Head of caudate nucleus (tissue), 42 donors: Measurements from ENCODE around the gene HECW1.
A peak's percentile ranks its signal among the peaks of the same experiment; 100 is the strongest.

ENCODE experiments used
- DNase-seq, 42 donors: peaks; one replicate each; pipeline versions ENCODE4 v3.0.0 to v3.0.0-alpha.2; 2020 to 2021; ENCODE audit warnings: mixed read lengths in 7 of 42
- intact Hi-C: fragments of 100-400 bp; cut with DNase I; formaldehyde crosslinking; loops from one replicate; pipeline ENCODE4 v1.15.0; 2022

The HECW1 gene

DNA sequence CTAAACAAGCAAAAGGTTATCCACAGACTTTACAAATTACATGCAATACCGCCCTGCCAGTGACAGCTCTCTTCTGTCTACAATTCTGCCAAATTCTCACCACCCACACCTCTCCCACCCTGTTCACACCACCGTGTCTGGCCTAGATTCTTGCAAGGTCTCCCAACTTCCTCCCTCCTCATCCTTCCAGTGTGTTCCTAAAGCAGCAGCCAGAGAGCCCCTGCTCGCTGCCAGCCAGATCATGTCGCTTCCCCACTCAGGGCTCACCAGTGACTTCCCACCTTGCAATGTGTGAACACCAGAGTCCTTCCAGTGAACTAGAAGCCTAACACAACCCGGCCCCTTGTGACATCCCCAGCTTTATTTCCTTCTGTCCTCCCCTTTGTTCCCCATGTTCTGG lies 121.6 kb downstream of the HECW1 start:
- intact Hi-C loops = no loop called here

DNA sequence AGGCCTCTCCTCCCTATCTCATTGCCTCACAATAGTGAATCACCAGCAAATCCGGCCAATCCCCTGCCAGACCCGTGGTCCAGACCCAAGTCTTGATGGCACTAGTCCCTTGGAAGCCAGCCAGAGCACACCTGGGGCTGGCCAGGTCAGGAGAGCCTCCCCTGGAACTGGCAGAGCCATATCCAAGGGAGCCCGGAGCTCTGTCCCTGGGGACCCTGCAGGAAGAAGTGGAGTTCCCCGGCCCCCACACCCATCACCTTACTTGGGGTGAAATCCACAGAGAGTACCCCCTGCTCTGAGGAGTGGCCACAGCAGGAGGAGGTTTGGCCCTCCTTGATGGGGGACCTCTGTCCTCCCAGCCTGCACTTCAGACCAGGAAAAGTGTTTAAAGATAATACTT lies 122.5 kb downstream of the HECW1 start:
- intact Hi-C loops = no loop called here
- DNase-seq = no peak

More for the DNA sequence above, 121.6 kb downstream of the HECW1 start:
- DNase-seq = peak in 2 of 42 donors; percentile 16 to 21

DNA sequence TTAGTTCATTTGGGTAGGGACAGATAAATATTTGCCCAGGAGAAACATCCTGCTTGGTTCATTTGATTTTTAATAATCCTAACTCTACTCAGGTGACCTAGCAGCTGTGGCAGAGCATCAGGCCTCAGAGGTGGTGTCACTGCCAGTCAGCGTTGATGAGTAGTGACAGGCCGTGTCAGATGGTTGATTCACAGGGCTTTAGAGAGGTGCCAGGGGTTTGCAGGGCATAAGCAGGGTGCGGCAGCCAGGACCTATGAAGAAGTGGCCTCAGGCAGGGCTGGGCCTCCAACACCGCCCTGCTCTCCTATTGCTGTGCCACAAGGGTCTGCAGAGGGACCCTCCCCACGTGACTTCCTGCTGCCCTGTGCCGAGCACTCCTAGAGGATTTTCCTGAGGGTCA lies 128.1 kb downstream of the HECW1 start:
- DNase-seq = no peak
- intact Hi-C loops = no loop called here

DNA sequence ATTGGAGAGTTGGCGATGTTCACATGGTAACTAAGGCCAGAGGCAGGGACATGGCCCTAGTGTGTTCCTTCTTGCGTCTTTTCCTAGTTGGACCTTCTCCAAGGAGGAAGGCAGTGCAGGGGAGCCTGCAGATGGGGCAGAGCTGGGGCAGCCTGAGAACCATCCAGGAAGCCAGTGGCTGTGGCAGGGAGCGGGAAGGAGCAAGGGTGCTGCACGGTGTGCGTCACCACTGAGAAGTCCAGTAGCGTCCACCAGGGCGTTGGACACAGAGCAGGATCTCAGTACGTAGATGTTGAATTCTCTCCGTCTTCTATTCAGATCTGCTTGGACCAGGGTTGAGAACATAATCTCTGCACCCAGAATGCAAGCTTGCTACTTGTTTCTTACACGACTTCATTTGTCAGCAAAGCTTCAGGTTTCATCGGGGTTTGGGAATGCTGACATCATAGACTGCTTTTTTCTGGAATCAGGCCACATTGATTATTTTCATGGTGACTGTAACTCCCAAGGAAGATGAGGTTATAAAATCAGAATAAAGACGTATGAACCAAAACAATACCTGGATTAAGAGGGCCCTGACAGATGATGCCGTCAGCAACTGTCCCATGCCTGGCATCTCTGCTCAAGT lies 130.3 kb downstream of the HECW1 start:
- intact Hi-C loops = no loop called here
- DNase-seq = peak in 1 of 42 donors; percentile 13

DNA sequence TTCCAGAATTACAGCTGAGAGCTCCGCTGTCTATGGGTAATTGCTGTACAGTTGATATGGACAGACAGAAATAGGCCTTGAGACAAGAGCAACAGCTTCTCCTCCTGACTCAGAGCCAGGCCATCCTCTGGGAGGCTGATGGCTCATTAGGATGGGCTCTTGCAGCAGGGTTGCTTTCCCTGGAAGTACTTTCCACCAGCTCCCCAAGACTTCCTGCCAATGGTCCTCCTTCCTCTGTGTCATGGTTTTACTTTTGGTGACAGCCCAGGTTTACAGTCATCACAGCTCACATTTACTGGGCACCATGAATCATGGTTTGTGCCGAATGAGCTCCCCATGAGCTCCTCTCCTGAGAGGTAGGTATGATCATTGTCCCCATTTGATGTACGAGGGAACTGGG lies 131.8 kb downstream of the HECW1 start:
- intact Hi-C loops = no loop called here
- DNase-seq = peak in 1 of 42 donors; percentile 10

DNA sequence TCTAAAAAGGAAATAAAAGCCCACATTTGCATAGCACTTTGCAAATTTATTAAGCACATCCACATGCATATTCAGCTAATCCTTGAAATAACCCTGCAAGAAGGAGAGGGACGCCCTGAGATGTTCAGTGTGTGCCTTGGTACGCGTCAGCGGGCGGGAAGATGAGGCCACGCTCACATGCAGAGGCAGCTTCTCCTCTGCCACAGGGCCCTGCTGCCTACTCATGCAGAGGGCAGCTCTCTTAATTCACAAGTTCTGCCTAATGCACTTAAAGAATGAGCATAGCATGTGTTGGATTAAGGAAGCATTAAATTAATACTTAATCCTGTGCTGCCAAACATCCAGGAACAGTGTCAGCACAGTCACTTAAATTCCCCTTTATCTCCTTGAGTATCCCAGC lies 132.3 kb downstream of the HECW1 start:
- intact Hi-C loops = no loop called here
- peak in 39 of 42 donors; percentile 9 to 83 (median 58) for DNase-seq

DNA sequence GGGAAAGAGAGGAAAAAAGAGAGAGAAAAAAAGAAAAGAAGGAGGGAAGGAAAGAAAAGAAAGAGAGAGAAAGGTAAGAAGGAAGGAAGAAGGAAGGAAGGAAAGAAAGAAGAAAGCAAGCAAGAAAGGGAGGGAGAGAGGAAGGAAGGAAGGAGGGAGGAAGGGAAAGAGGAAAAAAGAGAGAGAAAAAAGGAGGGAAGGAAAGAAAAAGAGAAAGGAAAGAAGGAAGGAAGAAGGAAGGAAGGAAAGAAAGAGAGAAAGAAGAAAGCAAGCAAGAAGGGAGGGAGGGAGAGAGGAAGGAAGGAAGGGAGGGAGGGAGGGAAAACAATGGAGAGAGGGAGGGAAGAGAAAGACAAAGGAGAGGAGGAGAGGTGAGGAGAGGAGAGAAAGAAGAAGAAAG lies 135.3 kb downstream of the HECW1 start:
- intact Hi-C loops = no loop called here
- DNase-seq = no peak

DNA sequence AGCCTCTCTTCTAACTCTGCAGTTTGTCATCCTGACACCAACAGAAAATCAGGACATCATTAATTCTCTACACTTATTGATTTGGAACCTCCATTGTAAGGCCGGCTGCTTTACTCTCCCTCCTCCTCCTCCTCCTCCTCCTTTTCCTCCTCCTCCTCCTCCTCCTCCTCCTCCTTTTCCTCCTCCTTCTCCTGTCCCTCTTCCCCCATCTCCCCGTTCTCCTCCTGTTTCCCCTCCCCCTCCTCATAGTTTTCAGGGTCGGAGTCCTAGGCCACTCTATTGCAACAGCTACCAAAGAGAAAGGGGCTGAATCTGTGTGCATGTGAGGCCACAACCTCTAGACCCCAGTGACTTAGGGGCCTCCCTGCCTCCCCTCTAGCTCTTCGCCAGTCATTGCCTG lies 136.1 kb downstream of the HECW1 start:
- no peak for DNase-seq
- intact Hi-C loops = no loop called here

DNA sequence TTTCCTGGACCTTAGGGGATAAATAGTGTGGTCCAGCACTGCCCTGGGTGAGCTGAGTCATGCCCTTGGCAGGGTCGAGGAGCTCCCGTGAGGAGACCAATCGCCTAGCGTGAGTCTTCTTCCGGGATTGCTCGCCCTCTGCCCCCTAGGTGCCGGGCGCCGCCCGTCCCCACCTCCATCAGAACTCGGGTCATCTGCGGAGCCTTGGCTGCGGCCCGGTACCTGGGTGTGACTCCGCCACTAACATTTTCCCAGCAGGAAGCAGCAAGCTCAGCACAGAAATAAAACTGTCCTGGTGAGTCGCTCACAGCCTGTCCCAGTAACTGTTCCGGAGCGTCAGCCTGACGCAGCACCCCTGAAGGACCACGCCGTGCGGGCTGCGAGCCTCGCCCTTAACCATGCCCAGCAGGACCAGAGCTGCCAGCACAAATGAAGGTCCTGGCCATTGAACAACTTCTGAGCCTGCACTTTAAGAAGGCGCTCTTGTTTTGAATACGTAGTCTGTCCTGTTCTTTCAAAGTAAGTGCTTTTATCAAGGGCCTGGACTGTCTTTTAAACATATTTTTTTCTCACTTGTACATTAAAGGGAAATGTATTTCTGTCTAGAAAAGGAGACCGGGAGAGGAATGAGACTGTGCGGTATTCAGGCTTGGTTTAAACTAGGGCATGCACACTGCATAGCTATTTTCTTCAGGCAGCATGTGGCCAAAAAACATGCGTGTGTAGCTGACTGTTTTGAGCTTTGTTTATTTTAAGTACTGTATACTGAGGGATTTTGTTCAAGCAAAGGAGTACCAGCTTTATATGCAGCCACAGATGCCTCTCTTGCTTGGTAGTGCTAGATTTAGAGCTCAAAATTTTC lies 136.7 kb downstream of the HECW1 start:
- intact Hi-C loops = no loop called here
- peak in 3 of 42 donors; percentile 4 to 30 (median 17) for DNase-seq

DNA sequence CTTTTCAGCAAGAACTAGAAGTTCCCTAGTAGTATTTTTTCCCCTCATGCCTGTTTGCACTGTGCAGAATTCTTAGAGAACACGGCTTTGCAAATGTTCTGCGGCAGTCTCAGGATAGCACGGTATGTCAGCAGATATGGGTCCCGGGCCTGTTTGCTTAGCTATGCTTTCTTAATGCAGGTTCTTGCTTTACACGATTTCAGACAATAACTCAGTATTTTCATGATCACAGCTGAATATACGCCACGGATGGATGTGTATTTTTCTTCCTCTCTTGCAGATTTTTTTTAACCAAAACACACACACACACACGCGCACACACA lies 137.3 kb downstream of the HECW1 start:
- intact Hi-C loops = no loop called here
- no peak for DNase-seq

DNA sequence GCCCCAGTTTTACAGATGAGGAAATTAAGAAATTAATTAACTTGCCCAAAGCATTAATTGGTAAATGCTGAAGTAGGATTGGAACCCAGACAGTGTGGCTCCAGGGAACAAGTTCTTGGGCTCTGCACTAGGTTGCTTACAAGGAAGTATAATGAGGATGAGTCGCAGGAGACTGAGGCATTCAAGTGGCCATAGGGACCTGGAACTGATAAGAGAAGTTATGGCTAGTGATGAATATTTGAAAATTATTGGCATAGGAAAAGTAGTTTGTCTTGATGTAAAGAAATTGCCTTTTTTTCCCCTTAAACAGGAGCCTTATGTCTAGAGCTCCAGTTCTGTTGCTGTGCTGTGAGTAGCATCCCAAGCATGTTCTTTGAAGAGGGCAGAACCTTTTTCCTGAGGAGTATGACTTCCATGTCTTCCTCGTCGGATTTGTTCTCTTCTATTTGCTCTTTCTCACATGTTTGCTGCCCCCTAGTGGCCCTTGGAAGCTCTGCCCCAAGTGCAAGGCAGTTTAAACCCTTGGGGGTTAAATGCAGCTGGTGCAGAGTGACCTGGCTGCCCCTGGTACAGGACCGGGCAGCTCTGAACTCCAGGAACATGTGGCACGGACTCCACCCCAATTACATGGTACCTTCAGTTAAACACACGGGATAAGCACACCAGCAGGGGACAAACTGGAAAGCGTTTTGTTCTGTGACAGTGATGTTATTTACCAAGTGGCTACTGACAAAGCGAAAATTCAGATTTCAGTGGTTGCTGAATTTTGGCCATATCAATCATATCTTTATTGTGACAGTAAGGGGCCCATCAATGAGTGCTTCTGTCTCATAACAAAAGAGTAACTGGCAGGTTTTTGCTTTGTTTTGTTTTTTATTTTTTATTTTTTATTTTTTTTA lies 148.8 kb downstream of the HECW1 start:
- DNase-seq = peak; percentile 27 to 89 (median 70)
- intact Hi-C loops = no loop called here

DNA sequence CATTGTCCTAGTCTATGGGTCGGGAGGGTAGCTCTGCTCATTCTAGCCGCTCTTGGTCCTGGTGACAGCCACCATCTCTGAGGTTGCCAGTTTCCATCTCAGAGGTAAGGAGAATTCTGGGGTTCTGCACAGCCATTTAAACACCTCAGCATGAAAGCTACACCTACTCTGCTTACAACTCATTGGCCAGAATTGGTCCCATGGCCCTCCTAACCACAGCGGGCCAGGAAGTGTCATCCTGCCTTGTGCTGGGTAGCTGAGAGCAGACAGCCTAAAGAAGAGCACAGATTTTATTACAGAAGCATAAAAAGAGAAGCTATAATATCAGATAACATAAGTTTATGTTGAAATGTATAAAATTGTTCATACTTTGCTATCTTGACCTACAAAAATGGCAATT lies 152.7 kb downstream of the HECW1 start:
- intact Hi-C loops = no loop called here
- DNase-seq = no peak

DNA sequence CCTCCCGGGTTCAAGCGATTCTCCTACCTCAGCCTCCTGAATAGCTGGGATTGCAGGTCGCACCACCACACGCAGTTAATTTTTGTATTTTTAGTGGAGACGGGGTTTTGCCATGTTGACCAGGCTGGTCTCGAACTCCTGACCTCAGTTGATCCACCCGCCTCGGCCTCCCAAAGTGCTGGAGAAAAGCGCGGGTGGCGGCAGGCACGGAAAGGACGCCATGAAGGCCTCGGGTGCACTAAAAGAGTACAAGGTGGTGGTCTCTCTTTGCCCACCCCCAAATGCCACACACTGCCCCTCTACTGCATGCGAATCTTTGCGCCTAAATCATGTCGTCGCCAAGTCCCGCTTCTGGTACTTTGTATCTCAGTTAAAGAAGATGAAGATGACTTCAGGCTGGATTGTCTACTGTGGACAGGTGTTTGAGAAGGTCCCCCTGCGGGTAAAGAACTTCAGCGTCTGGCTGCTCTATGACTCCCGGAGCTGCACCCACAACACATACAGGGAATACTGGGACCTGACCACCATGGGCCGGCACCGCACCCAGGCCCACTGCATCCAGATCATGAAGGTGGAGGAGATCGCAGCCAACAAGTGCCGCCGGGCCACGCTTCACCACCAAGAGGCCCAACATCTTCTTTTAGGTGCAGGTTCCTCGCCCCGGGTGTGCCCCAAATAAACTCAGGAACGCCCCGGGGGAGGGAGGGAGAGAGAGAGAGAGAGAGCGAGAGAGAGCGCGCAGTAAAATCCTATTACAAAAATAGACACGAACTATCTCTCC lies 161.7 kb downstream of the HECW1 start:
- no peak for DNase-seq
- intact Hi-C loops = no loop called here

DNA sequence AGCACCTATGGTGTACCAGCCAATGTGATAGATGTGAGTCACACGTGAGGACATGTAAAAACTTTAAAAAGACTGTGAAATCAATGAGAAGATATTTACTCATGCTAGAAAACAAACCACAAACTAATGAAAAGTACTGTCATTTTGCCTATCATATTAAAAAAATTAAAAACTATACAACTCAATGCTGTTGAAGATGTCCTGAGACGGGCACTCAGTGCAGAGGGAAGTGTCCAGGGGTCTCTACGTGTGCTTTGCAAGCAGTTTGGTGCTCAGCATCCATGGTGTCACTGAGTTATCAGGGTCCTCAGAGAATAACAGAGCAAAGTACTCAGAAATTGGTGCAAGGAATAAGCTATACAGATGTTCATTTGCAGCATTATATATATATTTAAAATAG lies 162.3 kb downstream of the HECW1 start:
- DNase-seq = no peak
- intact Hi-C loops = no loop called here

DNA sequence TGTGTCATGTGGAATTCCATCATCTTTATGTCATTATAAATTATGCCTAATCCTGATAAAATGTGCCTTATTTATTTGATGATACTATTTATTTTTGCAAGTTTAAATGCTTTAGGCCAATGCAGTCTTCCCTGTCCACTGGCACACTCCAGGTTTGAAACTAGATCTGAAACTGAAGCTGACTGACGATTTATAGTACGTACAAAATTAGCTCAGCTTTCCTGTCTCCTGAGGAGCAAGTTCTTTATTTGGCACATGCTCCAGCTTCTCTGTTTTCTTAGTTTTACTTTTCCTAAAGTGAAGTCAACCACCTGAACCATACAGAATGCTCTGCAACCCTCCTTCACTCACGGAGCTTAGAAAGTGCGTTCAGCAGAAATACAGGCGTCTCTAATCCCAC lies 164.1 kb downstream of the HECW1 start:
- DNase-seq = no peak
- intact Hi-C loops = no loop called here

DNA sequence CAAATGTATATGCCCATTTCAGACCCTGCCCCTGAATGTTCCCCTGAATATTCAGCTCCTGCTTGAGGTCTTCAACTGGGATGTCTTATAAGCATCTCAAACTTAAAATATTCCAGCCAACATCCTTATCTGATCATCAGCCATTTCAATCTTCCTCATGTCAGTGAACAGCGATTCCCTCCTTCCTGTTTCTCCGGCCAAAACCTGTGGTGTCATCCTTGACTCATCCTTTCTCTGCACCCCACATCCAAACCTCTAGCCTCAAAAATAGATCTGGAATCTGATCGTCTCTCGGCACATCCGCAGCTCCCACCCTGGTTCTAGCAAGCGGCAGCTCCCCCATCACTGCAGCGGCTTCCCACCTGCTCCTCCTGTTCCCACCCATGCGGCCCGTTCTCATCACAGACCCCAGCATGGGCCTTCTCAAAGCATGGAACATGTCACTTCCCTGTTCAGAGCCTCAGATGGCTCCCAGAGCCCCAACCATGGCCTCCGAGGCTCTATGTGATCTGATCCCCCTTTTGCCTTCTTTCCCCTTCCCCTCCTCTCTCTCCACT lies 165.7 kb downstream of the HECW1 start:
- intact Hi-C loops = no loop called here
- no peak for DNase-seq

DNA sequence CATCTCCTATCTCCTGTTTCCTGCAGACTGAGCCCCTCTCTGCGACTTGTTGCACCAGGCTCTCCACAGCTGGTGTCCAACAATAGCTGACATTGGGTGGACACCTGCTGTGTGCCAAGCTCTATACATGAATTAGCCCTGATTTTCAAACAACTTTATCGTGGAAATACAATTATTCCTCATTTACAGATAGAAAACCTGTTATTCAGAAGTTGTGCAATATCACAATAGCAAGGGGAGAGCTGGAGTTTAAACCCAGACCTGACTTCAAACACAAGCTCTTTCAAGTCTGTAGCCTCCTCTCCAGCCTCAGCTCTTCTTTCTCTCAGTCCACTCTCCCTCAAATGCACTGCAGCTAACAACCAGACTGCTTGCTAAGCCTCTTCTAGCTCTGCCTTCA lies 168.8 kb downstream of the HECW1 start:
- intact Hi-C loops = no loop called here
- no peak for DNase-seq

DNA sequence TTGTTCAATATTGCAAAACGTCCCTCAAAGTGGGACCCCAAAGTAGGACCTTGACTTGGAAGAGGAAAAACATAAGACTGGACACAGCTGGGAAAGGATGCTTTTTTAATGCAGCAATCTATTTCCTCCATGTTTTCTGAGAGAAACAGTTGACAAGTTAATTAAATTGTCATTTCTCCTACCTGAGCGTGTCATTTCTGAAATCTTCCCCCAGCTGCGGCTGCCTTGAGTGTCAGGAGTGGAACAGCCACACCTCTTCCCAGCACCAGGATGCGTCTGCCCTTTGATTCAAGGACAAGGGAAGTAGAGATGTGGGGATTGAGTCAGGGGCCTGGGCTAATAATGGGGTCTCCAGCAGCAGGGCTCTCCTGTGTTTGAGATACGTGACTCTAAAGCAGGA lies 171.3 kb downstream of the HECW1 start:
- peak in 6 of 42 donors; percentile 25 to 53 (median 29) for DNase-seq
- intact Hi-C loops = no loop called here

DNA sequence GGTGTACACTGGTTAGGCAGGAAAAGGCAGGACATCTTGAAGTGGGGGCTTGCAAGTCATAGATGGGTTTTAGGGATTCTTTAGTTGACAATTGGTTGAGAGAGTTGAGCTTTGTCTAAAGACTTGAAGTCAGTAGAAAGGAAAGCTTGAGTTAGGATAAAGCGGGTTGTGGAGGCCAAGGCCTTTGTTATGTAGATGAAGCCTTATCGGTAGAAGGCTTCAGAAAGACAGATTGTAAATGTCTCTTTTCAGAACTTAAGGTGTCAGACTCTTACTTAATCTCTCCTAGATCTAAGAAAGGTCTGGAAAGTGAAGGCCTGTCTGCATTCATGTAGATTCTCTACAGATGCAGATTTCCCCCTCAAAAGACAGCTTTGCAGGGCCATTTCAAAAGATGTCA lies 177.4 kb downstream of the HECW1 start:
- intact Hi-C loops = no loop called here
- DNase-seq = no peak
